GM12892 (cell line): ENCODE data around the gene KIAA0586.

Experiments
- POLR2A ChIP-seq: IDR thresholded peaks from 2 replicates; pipeline ENCODE4 v1.6.1; 2011; ENCODE audit warnings: low read depth, low read length, control low read depth
- TAF1 ChIP-seq: IDR thresholded peaks from 2 replicates; pipeline ENCODE4 v1.6.1; 2011; ENCODE audit warnings: low read depth, mild to moderate bottlenecking, control low read depth, low read length, borderline replicate concordance

DNA sequence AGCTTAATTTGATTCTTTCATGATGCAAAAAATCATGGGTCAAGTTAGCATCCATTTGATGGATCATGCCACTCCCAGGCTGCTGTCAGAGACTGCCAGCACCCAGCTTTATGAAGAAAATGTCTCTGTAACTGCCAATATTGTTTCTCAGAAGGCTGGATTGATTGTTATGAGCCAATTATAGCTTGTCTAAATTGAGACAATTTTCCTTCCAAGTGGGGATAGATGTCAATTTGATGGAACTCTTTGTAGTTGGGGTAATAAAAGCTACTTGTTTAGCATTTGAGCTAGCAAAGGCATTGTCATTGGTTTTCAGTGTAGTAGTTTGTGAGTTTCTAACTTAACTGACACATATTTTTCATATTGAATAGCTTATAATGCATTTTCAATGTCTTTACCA, 128.1 kb downstream of the KIAA0586 start:
- TF ChIP-seq POLR2A = no peak
- TF ChIP-seq TAF1 = no peak
